Transverse colon (tissue), 4 donors: ENCODE data around the gene CAPN15. TPM values are rescaled to one million over a fixed set of nuclear protein-coding genes. Genes with fewer than 3 reads are reported as not detected.
"Not testable (repeated sequence)": the region's sequence is repeated elsewhere in the genome, so short reads cannot be mapped to it uniquely, and the experiment has no call there.

ENCODE experiments used
- DNase-seq: peaks from one replicate; pipeline ENCODE4 v3.0.0-alpha.2; 2019
- H3K27ac ChIP-seq, 4 donors: fragments of 200-600 bp; sonication (generic); 2 replicates each; pipeline ENCODE4 v1.5.1; 2016 to 2018; ENCODE audit warnings: inconsistent platforms in 4 of 4
- H3K27me3 ChIP-seq: fragments of 200-600 bp; sonication (generic); 2 replicates; pipeline ENCODE4 v1.5.1; 2017; ENCODE audit warnings: inconsistent platforms
- H3K36me3 ChIP-seq, 4 donors: fragments of 200-600 bp; sonication (generic); 2 replicates each; pipeline ENCODE4 v1.5.1; 2017 to 2019; ENCODE audit warnings: inconsistent platforms in 4 of 4
- H3K4me1 ChIP-seq, 4 donors: fragments of 200-600 bp; sonication (generic); 2 replicates each; pipeline ENCODE4 v1.5.1; 2017 to 2020; ENCODE audit warnings: inconsistent platforms in 4 of 4
- H3K4me3 ChIP-seq, 4 donors: fragments of 200-600 bp; sonication (generic); 1 replicate in 1 of 4; 2 replicates in 3 of 4; pipeline versions ENCODE4 v1.5.1 to v1.6.1; 2017 to 2019; ENCODE audit warnings: inconsistent platforms in 4 of 4
- H3K9me3 ChIP-seq, 2 donors: fragments of 200-600 bp; sonication (generic); 2 replicates each; pipeline ENCODE4 v1.5.1; 2017 to 2019; ENCODE audit warnings: inconsistent platforms in 2 of 2
- EP300 ChIP-seq: sonication (generic); formaldehyde crosslinking; IDR thresholded peaks from one replicate; pipeline ENCODE4 v1.6.1; 2017; ENCODE audit warnings: antibody characterized with exemption, low read depth
- POLR2A ChIP-seq: fragments of 450-650 bp; IDR thresholded peaks from one replicate; pipeline ENCODE4 v1.6.1; 2016; ENCODE audit warnings: antibody characterized with exemption, mild to moderate bottlenecking, moderate library complexity
- POLR2AphosphoS5 ChIP-seq, 3 donors: sonication (generic); formaldehyde crosslinking; IDR thresholded peaks; one replicate each; pipeline ENCODE4 v1.6.1; 2016; ENCODE audit warnings: antibody characterized with exemption in 3 of 3
- WGBS, 2 donors: methylation state at CpG; one replicate each; pipeline ENCODE4 v1.1.5; 2018; ENCODE audit warnings: low coverage in 1 of 2; 5-methylcytosine and 5-hydroxymethylcytosine counted together
- in situ Hi-C, 4 donors: fragments of 200-750 bp; cut with MboI; loops; one replicate each; pipeline versions ENCODE4 v1.15.0 to v1.15.1; 2017; ENCODE audit warnings: low sequenced_read_pairs in 3 of 4, low pct_ligation_motif_present in 1 of 4, low pct_unique_long_range_greater_than_20kb in 1 of 4
- intact Hi-C: fragments of 100-400 bp; cut with DNase I; formaldehyde crosslinking; loops from one replicate; pipeline ENCODE4 v1.15.1; 2023; ENCODE audit warnings: low total_unique reads
- total RNA-seq, 4 donors: library from RNA; depleted of rRNA; stranded (reverse); fragments of >200 nt; gene quantifications; one replicate each; pipeline ENCODE4 v1.1.0, GENCODE V29; 2016
- TF ChIP-seq, protein P1 (sequence below), 5 experiments: fragments of 200-600 bp in 3 of 5; fragments of 450-650 bp in 2 of 5; sonication (generic) in 3 of 5; IDR thresholded peaks; 1 replicate in 2 of 5; 2 replicates in 3 of 5; pipeline ENCODE4 v1.5.1; 2016 to 2017; ENCODE audit warnings: antibody characterized with exemption in 5 of 5, inconsistent platforms in 3 of 5, mild to moderate bottlenecking in 2 of 5, moderate library complexity in 1 of 5

The CAPN15 gene
- total RNA-seq, 4 donors from 2014 or later, result 108 to 388 (median 175) TPM

DNA sequence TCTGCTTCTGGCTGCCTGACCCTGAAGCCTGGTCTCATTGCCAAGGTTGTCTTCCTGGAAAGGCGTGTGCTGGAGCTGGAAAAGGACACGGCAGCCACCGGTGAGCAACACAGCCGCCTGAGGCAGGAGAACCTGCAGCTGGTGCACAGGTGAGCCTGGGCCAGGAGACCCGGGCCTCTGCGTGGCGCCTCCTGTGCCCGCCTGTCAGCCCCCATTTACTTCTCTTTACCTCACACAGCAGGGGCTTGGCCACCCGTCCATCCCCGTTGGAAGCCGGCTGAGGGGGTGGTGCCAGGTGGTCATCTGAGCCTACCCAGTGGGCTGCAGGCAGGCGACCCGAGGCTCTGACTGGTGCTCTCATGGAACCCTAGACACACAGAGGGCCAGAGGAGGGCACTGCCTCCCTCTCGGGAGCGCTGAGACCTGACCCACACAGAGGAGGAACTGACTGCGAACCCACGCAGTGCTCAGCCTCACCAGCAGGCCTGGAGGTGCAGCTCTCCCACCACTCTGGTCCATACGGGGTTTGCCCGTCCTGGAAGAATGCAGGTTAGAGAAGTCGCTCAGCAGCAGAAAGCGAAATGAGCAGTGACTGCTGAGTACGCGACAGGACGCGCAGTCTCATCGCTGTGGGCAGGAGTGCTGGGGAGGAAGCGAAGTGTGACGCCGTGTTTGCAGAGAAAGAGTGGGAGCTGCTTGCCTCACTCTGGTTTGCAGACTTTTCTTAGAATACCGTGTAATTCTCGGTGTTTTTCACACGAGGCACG is 21.9 kb upstream of the CAPN15 start:
- Histone ChIP-seq H3K27me3 (no peaks in the 10 kb centered on the region), H3K9me3 (no peaks in the 10 kb centered on the region), H3K27ac (no peak overlapping the region), H3K4me3 (no peak overlapping the region), H3K36me3 (no peaks in the 10 kb centered on the region), H3K4me1 (peaks cover 3 to 22% (median 14%) of the 10 kb centered on the region in 4 donors)
- intact Hi-C loops (no loop called here), in situ Hi-C loops (loop anchor here in 1 of 4 donors (25.0 kb wide), 1 partner anchor 107 kb away; no protein-coding TSS in a partner anchor)
- DNase-seq, result no peak
- 94 to 100% methylated on average over 4 to 29 of the region's 33 CpGs for WGBS, 2 donors
- TF ChIP-seq, protein P1, sequence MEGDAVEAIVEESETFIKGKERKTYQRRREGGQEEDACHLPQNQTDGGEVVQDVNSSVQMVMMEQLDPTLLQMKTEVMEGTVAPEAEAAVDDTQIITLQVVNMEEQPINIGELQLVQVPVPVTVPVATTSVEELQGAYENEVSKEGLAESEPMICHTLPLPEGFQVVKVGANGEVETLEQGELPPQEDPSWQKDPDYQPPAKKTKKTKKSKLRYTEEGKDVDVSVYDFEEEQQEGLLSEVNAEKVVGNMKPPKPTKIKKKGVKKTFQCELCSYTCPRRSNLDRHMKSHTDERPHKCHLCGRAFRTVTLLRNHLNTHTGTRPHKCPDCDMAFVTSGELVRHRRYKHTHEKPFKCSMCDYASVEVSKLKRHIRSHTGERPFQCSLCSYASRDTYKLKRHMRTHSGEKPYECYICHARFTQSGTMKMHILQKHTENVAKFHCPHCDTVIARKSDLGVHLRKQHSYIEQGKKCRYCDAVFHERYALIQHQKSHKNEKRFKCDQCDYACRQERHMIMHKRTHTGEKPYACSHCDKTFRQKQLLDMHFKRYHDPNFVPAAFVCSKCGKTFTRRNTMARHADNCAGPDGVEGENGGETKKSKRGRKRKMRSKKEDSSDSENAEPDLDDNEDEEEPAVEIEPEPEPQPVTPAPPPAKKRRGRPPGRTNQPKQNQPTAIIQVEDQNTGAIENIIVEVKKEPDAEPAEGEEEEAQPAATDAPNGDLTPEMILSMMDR (IDR thresholded peaks at IDR 0.05), result no peak
- TF ChIP-seq POLR2A (no peak), POLR2AphosphoS5 (IDR thresholded peaks at IDR 0.05) (no peak), EP300 (no peak)

DNA sequence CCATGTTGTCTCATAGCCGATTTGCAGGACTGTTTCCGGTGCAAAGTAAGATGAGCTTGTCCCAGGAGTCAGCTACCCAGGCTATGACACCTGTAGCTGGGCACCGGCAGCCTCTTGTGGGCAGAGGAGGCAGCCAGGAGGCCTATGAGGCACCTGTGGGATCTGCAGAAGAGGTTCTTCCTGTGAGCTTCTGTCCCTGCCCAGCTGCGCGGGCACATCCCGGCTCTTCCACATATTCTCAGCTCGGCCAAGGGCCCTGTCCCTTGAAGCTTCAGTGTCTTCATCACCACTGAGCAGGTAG is 21.3 kb upstream of the CAPN15 start:
- DNase-seq, result no peak
- Histone ChIP-seq H3K9me3 (no peaks in the 10 kb centered on the region), H3K27ac (no peak overlapping the region), H3K4me1 (peaks cover 3 to 22% (median 14%) of the 10 kb centered on the region in 4 donors), H3K4me3 (no peak overlapping the region), H3K36me3 (no peaks in the 10 kb centered on the region), H3K27me3 (no peaks in the 10 kb centered on the region)
- intact Hi-C loops, result no loop called here
- TF ChIP-seq POLR2AphosphoS5 (IDR thresholded peaks at IDR 0.05) (no peak), EP300 (no peak), POLR2A (no peak)
- TF ChIP-seq, protein P1 (IDR thresholded peaks at IDR 0.05), result no peak
- 96% methylated on average over 7 of the region's 7 CpGs; no CpG with 5 or more reads in 1 of the 2 donors for WGBS, 2 donors
- in situ Hi-C loops, result loop anchor here in 1 of 4 donors (25.0 kb wide), 1 partner anchor 106 kb away; no protein-coding TSS in a partner anchor

DNA sequence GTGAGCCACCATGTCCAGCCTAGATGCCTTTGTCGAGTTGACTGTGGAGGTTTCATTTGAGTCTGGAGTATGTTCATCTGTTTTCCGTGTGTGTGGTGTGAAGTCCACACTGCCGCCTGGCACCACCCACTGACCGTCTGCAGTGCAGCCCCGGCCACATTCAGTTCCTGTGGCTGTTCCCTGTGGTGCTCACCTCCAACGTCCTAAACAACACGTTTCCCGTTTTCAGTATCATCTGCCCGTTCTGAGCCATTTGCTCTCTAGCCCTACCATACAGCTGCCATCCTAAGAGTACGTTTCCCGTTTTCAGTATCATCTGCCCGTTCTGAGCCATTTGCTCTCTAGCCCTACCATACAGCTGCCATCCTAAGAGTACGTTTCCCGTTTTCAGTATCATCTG is 20.0 kb upstream of the CAPN15 start:
- in situ Hi-C loops, result loop anchor here in 1 of 4 donors (25.0 kb wide), 1 partner anchor 105 kb away; no protein-coding TSS in a partner anchor
- H3K27me3 ChIP-seq, H3K9me3 ChIP-seq, H3K27ac ChIP-seq, DNase-seq, H3K4me3 ChIP-seq, H3K36me3 ChIP-seq, intact Hi-C loops: not testable (repeated sequence)
- 89 to 95% methylated on average over 13 to 14 of the region's 14 CpGs for WGBS, 2 donors
- peaks cover 3 to 16% (median 8%) of the 10 kb centered on the region in 4 donors for H3K4me1 ChIP-seq

DNA sequence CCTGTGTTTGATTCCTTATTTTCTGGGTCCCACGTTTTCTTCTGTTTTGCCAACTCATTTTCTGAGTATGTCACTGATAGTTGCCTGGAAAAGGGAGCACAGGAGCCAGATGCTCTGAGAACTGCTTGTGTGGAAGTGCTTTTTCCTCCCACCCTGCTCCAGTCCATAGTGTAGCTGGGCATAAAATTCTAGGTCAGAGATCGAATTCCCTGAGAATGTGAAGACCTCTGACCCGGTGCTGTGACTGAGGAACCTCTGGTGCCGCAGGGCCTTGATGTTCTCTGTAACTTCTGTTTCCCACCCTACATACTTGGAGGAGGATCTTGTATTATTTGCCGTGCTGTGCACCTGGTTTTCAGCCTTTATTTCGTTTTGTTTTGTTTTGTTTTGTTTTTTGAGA is 19.5 kb upstream of the CAPN15 start:
- Histone ChIP-seq H3K27ac (no peak overlapping the region), H3K36me3 (no peaks in the 10 kb centered on the region), H3K9me3 (no peaks in the 10 kb centered on the region), H3K27me3 (no peaks in the 10 kb centered on the region), H3K4me3 (no peak overlapping the region), H3K4me1 (peaks cover 0 to 11% (median 4%) of the 10 kb centered on the region in 4 donors)
- no peak for TF ChIP-seq POLR2A
- TF ChIP-seq, protein P1 (IDR thresholded peaks at IDR 0.05), result no peak
- no peak for TF ChIP-seq EP300
- TF ChIP-seq POLR2AphosphoS5 (IDR thresholded peaks at IDR 0.05), result no peak
- DNase-seq, result no peak
- in situ Hi-C loops (loop anchor here in 1 of 4 donors (25.0 kb wide), 1 partner anchor 104 kb away; no protein-coding TSS in a partner anchor), intact Hi-C loops (no loop called here)
- WGBS, 2 donors, result 78 to 88% methylated on average over 3 to 6 of the region's 6 CpGs
